Midbrain (tissue), 1 donor: ENCODE data around the gene SMIM22.
"Not testable (repeated sequence)": the region's sequence is repeated elsewhere in the genome, so short reads cannot be mapped to it uniquely, and the experiment has no call there.

Source experiments
- DNase-seq: peaks from one replicate; lab custom pipeline; 2025; lab: John Stamatoyannopoulos, UW

Gene SMIM22

GRCh38 chr16:4768549-4769305 is 26.4 kb upstream of the SMIM22 start:
- DNase-seq: peak; percentile 98

DNA sequence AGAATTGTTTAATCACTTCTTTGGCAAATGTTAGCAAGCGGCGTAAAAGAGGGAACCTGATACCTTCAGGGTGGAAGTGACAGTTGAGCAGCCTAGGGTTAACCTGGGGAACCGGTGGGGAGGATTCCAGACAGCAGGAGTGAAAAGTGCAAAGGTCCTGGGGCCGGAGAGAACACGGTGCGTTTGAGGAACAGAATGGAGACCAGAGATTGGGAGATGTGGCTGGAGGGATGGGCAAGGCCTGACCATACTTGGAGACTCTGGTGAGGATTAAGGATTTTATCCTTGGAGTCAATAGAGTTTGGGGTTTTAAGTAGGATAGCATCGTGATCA is 25.9 kb upstream of the SMIM22 start:
- no peak for DNase-seq

DNA sequence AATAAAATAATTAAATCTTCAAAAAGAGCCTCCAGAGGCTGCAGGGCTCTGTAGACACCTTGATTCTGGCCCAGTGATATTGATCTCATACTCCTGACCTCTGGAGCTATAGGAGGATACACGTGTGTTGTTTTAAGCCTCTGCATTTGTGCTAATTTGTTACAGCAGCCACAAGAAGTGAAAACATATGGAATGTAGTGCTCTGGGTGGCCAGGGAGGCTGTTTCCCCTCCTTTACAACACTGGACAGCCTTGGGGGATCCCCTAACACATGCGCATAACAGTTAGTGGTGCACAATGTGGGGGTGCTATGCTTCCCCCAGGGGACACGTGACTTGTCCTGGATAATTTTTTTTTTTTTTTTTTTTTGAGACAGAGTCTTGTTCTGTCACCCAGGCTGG is 23.5 kb upstream of the SMIM22 start:
- DNase-seq: no peak

GRCh38 chr16:4772351-4772750 is 22.8 kb upstream of the SMIM22 start:
- DNase-seq: no peak

- no peak for DNase-seq
Measured at GRCh38 chr16:4775005-4775404, 20.2 kb upstream of the SMIM22 start.

DNA sequence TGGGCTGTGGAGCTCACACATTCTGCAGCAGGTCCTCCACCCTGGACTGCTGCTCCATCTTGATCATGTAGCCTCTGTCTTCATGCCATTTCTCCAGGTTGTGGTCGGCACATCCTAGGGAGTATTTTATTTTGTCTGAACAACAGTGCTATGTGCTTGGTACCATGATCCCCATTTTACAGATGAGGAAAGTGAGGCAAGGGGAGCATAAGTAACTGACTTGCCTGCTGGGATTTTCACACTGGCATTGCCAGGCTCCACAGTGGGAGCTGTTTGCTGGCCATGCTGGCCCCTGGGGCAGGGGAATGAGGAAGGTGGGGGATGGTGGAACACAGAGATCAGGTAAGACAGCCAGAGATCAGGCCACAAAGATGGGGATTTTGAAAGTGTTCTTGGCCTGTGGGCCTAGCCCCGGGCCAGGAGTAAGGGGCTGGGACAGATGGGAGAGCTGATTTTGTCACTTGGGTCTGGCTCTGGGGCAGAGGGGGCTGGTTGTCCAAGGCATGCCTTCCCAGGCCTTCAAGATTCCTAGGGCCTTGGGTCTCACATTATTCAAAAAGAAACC is 18.9 kb upstream of the SMIM22 start:
- DNase-seq: no peak

DNA sequence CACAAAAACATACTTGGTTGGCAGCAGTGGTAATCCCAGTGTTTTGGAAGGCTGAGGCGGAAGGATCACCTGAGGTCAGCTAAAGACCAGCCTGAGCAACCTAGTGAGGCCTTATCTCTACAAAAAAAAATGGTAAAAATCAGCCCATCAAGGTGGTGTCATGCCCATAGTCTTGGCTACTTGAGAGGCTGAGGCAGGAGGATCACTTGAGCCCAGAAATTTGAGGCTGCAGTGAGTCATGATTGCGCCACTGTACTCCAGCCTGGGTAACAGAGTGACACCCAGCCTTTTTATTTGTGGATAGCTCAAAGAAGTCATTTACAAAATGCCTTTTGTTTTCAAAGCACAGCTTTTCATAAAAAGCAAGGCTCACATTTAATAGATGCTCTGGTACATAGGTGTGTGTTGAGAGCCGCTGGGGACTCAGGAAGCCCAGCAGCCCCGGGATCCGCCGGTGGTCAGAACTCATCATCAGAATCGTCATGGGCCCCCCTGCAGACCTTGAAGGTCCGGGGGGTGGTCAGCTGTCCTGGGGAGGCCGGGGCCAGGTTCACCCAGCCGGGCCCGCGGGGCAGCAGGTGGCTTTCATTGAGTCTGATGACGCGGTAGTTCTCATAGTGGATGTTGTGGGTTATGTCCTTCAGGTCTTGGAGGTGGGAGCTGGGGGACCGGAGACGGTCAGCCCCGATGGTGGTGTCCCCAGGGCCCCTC is 17.7 kb upstream of the SMIM22 start:
- no peak for DNase-seq

DNA sequence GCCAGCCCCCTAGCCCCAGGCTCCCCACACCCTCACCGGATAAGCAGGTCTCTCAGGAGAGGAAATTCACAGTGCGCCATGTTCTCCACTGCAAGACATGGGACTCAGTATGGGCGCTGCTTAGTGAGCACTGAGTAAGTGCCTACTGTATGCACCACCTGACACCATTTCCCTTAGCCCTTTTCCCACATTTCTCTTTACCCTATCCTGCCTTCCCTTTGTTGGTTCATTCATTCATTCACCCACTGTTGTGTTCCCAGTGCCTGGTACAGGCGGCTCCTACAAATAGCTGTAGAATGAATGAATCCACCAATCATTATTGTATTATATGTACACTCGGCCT is 17.1 kb upstream of the SMIM22 start:
- DNase-seq: no peak

DNA sequence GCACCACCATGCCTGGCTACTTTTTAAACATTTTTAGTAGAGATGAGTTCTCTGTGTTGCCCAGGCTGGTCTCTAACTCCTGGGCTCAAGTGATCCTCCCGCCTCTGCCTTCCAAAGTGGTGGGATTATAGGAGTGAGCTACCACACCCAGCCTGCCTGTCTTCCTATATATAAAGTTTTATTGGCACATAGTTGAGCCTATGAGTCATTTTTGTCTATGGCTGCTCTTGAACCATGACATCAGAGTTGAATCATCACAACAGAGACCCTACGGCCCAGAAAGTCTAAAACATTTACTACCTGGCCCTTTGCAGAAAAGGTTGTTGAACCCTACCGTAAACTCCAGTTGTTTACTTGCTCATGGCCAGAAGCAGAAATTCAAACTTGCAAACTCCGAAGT is 14.9 kb upstream of the SMIM22 start:
- DNase-seq: no peak

GRCh38 chr16:4783251-4783950 is 11.8 kb upstream of the SMIM22 start:
- no peak for DNase-seq

- no peak for DNase-seq
Measured at GRCh38 chr16:4783951-4784336, 11.2 kb upstream of the SMIM22 start.

DNA sequence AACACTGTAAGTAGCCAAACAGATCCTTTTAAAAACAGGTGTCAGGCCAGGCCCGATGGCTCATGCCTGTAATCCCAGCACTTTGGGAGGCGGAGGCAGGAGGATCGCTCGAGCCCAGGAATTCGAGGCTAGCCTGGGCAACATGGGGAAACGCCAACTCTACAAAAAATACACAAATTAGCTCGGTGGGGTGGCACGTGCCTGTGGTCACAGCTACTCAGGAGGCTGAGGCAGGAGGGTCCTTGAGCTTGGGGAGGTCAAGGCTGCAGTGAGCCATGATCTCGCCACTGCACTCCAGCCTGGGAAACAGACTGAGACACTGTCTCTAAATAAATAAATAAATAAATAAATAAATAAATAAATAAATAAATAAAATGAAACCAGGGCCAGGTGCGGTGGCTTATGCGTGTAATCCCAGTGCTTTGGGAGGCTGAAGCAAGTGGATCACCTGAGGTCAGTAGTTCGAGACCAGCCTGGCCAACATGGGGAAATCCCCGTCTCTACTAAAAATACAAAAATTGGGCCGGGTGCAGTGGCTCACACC is 10.7 kb upstream of the SMIM22 start:
- DNase-seq: not testable (repeated sequence)

- no peak for DNase-seq
Measured at GRCh38 chr16:4785758-4786433, 9.3 kb upstream of the SMIM22 start.

DNA sequence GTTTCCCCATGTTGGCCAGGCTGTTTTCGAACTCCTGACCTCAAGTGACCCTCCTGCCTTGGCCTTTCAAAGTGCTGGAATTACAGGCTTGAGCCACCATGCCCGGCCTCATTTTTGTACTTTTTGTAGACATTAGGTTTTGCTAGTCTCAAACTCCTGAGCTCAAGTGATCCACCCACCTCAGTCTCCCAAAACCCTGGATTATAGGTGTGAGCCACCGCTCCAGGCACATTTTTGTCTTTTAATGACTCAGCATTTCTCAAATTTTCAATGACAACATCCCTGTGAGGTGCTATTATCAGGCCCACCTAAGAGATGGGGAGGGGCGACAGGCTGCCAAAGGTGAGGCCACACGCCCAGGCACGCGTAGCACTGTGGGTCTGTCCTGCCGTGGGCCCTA is 8.1 kb upstream of the SMIM22 start:
- no peak for DNase-seq

- DNase-seq: no peak
Measured at GRCh38 chr16:4787627-4788482, 7.3 kb upstream of the SMIM22 start, which contains the start of gene SEPTIN12. TSS of gene SEPTIN12 (minus strand) at chr16:4788345. CDS start at chr16:4787645, 700 bp downstream.

DNA sequence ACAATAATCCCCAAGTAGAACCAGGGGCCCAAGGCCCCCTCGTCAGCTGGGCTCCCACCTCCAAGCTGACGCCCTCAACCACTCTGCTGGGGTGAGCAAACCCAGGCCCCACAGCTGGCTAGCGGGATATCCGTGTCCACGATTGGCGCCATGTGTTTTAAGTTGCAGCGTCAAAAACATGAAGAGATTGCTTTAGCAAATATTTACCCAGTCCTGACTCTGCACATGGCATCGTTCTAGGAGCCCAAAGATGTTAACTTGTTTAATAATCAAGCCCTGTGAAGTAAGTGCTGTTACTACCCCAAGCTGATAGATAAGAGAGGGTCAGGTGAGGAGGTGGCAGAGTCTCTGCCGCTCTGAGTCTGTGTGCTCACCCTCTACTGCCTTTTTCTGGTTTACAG is 6.7 kb upstream of the SMIM22 start:
- DNase-seq: no peak

DNA sequence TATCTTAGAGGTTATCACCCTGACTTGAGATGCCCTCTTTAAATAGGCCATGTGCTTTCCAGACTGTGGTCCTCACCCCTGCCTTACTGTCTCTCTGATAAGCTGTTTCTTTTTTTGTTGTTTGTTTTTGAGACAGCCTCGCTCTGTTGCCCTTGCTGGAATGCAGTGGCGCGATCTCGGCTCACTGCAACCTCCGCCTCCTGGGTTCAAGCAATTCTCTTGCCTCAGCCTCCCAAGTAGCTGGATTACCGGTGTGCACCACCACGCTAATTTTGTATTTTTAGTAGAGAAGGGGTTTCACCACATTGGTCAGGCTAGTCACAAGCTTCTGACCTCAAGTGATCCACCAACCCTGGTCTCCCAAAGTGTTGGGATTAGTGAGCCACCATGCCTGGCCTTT is 6.3 kb upstream of the SMIM22 start:
- no peak for DNase-seq

GRCh38 chr16:4790261-4790660 is 4.9 kb upstream of the SMIM22 start:
- no peak for DNase-seq

GRCh38 chr16:4790871-4791270 is 4.3 kb upstream of the SMIM22 start:
- DNase-seq: no peak

GRCh38 chr16:4792951-4793513 is 2.1 kb upstream of the SMIM22 start:
- no peak for DNase-seq
